Cerebellar nuclear complex (tissue), 1 donor: ENCODE measurements around the gene F5.
"Not testable (repeated sequence)": the region's sequence is repeated elsewhere in the genome, so short reads cannot be mapped to it uniquely, and the experiment has no call there.

Source experiments
- DNase-seq, 2 experiments: peaks; one replicate each; lab custom pipeline; 2025; lab: John Stamatoyannopoulos, UW

F5 gene

DNA sequence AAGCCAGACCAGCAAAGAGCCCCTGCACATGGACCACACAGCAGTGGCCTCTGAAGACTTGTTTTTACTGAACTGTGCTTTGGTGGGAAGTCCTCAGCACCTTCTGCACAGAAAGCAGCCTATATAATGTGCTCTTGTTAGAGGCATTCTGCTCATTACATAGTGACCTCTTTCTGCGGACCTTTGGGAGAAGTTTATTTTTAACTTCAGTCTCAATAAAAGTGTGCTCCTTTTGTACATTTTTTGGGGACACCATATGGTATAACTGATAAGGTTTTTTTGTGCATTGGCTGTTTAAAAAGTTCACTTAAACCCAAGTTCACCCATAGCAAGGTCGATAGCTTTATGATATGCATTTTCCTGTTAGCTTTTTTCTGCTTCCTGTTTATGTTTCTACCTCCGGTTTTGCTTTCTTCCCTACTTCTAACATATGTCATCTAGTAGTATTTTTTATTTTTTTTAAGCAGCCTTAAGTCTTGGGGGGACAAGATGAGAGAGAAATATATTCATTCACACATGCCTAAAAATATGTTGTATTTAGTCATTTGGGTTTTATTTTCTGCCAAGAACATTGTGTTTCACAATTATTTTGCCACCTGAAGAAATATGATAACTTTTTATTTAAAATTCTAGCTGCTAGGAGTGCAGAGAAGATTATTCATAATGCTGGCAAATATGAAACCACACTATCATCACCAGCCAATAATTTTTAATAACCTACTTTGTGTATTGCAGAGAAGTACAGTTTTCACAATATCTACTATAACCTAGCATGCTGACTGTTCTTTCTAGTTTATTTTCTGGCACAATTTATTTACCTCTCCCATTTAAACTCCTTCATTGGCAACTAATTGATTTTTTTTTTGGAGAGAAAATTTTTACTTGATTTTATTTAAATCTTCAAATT, 77.6 kb downstream of the F5 start:
- DNase-seq = no peak

DNA sequence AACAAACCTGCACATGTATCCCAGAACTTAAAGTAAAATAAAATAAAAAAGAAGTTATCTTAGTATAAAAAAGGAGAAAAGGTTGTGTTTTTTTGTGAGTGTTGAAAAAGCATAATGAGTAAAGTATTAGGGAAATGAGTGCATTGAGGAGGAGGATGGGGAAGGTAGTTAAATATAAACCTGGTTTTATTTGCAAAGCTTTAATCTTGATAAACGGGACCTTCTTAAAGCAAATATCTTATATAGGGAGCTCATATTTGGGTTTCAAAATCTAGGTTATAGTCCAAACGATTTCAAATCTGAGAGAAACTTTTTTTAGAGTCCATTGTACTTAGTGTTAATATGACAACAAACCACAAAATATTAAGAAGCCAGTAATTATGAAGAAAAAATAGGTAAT, 78.9 kb downstream of the F5 start:
- no peak for DNase-seq

DNA sequence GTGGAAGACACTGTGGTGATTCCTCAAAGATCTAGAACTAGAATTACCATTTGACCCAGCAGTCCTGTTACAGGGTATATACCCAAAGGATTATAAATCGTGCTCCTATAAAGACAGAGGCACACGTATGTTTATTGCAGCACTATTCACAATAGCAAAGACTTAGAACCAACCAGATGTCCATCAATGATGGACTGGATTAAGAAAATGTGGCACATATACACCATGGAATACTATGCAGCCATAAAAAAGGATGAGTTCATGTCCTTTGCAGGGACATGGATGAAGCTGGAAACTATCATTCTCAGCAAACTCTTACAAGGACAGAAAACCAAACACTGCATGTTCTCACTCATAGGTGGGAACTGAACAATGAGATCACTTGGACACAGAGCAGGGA, 82.7 kb downstream of the F5 start:
- DNase-seq = not testable (repeated sequence)

DNA sequence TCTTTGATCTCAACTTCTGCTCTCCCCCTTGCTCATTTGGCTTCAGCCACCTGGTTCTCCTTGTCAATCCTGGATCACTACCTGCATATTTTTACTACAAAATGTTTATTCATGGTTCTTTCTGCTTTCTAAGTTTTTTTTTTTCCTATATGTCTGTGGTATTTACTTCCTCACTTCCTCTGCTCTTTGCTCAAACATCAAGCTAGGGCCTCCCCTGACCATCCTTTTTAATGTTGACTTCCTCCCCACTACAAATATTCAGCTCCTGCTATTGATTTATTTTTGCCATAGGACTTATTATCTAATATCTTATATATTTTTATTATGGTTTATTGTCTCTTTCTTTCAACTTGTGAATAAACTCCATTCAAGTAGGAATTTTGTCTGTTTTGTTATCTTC, 86.5 kb downstream of the F5 start:
- DNase-seq = no peak

DNA sequence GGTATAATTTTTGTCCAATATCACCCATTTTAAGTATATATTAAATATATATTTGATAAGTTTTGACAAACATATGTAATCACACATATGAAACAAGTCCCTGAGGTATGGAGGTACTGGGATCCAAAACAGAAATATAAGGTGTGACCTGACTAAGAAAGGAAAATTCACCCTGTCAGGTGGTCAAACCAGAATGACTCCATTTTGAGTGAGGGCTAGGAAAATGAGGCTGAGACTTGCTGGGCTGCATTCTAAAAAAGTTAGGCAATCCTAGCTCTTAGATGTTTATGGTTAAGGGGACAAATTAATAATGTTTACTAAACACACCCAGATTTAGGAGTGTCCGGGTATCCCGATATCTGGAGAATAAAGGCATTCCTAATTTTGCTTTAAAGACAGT, 89.0 kb downstream of the F5 start:
- DNase-seq = no peak

DNA sequence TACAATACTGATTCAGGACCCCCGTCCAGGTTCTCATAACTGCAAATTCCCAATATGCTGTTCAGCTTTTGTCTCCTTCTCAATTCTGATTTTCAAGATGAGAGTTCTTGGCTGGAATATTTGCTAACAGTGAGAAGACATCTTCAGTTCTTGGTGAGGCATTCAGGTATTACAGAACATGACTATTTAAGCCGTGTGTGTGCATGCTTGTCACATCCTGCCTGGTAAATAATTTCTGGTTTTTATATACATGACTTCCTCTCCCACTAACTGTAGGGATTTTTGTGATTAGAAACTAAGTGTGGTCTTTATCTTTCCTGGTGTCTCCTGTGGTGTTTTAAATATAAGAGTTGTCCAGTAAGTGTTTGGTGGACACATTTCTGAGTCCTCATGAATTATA, 90.4 kb downstream of the F5 start:
- DNase-seq = no peak

DNA sequence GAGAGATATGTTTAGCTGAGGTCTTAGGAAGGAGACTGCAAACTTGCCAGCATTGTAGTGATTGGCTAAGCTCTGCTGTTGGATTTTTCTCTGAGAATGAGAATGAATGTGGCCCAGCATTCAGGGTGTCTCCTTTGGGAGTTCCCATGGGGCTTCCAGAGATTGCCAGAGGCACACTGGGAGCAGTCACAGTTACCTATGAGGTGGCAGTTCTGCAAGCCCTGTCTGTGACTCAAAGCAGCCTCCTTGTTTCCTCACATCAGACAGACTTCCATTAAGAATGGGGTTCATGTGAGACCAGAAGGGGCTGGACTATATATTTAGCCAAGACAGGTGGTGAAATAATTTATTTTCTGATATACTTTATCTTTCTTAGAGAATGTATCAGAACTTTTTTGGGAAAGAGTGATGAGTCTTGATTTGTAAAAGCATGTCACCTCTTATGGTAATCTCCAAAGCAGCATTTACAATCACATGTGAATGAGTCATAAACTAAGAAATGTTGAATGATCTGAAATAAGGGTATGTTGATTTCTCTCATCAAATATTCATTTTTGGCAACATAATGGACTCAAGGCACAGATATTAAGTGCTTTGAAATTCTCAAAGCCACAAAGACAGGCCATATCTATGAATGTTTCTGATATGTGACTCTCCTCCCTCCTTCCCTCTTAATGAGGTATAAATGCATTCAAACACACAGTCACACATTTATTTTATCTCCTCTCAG, 91.1 kb downstream of the F5 start:
- no peak for DNase-seq

DNA sequence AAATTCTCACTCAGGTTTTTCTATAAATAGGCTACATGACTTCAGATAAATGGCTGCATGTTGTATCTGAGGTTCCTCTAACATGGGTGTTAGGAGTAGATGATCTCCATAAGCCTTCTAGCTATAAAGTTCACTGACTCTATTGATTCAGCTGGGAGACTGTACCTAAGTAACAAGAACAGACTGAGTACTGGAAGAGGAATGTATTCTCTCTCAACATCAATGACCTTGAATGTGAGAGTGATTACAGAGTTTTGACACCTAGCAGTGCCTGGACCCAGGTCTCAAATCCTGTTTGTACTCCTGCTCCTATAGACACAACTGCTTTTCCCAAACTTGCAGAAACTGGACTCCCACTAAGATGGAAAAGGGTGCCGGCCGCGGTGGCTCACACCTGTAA, 91.9 kb downstream of the F5 start:
- DNase-seq = no peak

DNA sequence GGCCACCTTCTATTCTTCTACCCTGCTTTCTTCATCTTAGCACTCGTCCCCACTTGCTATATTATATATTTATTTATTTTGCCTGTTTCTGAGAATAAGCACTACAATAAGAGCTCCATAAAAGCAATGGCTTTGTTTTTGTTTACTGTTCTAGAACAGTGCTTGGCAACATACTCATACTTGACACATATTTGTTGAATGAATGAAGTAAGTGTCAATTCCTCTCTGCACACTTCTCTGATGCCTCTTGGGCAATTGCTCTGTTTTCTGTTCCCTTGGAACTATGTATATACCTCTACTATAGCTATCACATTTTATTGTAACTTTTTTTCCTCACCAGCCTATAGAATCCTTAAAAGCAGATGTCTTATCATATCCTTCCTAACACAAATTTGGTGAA, 93.0 kb downstream of the F5 start:
- no peak for DNase-seq

DNA sequence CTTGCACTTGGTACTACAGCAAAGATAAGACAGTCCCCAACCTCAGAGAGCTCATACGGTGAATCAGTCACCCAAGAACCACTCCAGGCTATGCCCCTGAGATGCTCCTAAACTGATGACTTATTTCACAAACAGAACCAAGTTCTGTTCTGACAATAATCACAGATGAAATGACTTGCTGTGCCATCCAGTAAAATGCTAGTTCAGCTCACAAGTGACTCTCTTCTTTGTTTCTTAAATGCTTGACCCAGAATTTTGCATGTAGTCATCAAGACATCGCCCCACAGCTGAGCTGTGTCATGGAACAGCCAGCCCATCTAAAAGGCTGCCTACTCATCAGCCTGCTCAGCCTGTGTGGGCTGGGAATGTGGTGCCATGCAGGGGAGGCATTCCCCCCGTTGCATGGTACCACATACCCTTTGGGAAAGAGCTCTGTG, 94.4 kb downstream of the F5 start:
- no peak for DNase-seq

DNA sequence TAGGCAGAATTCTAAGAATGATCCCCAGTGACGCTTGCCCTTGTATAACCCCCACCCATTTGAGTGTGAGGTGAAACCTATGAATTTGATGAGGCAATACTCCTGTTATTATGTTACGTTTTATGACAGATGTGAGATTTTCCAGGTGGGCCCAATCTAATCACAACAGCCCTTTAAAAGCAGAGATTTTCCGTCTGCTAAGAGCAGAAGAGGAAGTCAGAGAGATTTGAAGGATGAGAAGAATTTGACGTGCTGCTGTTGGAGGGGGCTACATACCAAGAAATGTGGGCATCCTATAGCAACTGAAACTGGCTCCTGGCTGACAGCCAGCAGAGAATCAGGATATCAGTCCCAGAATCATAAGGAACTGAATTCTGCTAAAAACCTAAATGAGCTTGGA, 98.1 kb downstream of the F5 start:
- DNase-seq = no peak

DNA sequence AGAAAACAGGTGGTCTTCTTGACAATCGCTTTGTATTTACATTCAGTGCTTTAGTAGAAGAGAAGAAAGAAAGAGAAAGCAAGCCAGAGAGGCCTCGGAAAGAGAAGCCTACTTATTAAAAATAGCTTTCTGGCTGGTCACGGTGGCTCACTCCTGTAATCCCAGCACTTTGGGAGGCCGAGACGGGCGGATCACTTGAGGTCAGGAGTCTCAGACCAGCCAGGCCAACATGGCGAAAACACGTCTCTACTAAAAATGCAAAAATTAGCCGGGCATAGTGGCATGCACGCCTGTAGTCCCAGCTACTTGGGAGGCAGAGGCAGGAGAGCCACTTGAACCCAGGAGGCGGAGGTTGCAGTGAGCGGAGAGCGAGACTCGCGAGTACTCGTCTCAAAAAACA, 98.7 kb downstream of the F5 start:
- DNase-seq = no peak

DNA sequence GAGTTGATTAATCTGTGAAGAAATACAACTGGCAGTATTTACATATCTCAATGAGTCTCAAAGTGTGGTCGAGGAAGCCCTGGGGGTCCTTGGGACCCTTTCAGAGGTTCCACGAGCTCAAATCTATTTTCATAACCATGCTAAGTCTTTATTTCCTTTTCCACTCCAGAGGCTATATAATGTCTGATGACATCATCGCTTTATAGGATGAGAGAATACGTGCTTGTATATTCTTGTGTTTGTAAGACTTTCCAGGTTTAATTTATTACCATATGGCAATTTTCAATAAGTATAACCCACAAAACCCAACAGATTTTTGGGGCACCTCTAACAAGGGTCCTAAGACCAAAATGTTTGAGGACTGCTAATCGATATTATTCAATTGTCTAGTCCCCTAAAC, 99.1 kb downstream of the F5 start:
- no peak for DNase-seq

DNA sequence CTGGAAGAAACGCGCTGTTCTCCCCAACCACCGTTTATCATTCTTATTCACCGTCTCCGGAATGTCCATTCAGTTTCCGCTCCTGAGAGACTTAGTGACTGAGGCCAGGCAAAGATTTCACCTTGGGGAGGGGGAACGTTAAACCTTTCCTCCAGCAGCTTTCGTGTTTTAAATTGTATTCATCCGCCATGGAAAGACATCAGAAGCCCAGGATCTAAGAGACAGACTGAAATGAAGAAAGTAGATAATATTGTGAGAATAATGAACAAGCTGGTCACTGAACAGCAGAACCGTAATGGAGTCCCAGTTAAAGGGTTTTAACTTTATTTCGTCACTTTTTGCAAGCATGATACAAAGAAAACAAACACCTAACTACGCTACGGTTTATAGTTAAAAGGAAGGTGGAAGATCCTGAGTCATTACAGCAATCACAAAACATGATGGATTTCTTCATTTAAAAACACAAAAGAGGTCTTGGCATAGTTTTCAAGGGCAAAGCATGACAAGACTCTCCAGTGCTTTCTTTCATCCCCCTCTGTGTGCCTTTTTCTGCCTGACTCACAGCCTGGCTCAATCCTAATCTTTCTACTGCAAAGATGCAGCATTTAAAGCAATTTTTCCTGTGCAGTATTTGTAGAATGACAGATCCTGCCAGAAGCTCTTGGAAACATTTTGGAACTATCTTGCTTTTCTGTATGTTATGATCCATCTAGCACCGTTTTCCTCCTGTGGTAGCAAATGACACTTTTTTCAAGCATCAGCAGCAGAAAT, 99.8 kb downstream of the F5 start:
- DNase-seq = no peak

DNA sequence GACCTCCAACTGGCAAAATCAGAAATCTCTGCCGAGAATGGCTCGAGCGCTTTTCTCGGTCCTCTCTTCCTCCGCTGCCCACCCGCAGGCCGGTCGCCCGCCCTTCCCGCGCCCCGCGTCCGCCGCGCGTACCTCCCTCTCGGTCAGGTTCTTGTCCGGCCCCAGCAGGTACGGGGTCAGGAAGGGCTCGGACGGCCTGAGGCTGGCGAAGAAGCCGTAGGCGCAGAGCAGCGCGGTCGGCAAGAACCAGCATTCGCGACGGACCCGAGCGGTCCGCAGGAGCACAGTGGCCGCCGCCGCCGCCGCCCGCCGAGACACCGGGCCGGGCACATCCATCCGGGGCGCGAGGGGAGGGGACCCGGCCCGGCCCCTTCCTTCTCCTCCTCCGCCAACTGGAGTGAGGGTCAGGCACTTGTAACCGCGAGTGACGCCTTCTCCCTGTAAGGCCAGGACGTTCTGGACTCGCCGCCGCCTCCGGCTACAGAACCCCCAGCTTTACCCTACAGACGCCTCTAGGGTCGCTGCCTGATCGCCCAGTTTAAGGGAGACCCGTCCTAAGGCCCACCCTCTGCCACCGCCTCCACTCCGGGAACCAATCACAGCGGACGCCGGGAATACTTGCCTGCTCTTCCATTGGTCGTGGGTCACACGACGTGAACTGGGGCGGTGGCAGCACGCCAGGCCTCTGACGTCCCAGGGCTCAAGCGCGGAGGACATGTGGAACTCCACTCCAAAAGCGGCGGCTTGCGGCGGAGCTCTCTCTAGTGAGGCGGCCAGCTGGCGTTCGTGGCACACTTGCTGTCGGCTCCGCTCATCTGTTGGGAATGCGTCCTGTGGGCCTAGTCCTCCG, 100.6 kb downstream of the F5 start, which contains the start of gene SLC19A2:
SLC19A2 (minus strand) TSS at position 514 of the 850 bp plus-strand sequence; CDS start at position 336, 178 bp downstream.
- DNase-seq = peak; percentile 95 to 98

DNA sequence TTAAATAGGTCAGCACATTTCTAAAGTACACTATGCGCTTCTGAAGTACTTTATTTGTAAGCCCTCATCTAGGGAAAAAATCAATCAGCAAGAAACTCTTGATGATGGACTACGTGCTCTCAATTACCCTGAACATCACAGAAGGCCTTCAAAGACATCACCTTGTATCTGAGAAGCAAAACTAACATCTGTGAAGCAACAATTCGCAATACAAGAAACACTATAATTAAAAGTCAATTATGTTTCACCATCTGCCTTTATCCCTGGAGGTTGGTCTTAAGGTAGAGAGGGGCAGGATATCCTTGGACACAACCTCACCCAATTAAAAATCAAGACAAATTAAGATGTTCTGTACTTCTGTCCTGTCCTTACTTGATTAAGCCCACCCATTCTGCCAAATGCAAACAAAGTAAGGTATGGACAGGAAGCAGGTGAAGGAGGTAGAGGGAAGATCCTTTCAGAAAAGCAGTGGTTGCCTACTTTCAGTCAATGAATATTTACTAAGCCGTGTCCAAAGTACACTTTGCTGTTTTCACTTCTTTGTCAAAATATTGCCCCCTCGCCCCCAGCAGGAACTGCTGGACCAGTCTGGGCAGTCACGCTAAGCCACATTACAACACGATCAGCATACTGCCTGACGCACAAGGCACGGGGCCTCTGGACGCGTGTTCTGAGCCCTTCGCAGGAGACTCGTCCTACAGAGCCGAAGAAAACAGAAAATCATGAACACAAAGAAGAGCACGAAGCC, 101.4 kb downstream of the F5 start:
- no peak for DNase-seq

DNA sequence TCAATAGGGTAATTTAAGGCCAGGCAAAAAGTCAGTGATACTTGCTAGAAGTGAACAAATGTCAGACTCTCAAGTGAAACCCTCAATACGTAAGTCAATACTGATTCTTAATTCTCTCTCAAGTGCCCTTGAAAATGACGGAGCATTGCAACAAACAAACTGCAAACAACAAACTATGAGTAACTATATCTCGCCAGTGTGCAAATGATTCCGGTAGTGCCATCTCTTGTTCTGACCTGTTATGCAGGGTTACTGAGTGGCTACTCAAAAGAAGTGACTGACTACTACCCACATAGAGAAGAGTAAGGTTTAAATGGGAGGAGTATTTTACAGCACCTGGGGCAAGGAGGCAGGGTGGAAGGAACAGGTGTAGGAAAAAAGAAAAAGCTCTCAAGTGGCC, 102.2 kb downstream of the F5 start:
- no peak for DNase-seq

DNA sequence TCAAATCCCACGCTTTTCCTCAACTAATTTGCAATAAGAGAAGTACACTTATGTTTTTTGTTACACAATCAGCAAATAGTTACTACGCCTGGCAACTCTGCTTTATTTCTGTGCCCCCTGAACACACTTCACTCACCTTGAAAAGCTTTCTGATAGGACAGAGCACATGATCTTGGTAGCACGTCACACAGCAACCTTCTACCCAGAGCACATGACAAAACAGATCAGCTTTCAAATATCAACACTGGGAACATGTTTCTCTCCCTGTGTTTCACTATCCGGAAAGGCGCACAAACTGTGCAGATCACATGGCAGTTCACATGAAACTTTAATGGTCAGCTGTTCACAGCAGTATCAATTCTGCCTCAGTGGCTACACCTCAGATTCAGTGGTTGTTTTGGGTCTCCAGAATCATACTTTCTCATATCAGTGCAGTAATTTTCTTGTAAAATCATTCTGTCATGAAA, 102.7 kb downstream of the F5 start:
- DNase-seq = no peak

DNA sequence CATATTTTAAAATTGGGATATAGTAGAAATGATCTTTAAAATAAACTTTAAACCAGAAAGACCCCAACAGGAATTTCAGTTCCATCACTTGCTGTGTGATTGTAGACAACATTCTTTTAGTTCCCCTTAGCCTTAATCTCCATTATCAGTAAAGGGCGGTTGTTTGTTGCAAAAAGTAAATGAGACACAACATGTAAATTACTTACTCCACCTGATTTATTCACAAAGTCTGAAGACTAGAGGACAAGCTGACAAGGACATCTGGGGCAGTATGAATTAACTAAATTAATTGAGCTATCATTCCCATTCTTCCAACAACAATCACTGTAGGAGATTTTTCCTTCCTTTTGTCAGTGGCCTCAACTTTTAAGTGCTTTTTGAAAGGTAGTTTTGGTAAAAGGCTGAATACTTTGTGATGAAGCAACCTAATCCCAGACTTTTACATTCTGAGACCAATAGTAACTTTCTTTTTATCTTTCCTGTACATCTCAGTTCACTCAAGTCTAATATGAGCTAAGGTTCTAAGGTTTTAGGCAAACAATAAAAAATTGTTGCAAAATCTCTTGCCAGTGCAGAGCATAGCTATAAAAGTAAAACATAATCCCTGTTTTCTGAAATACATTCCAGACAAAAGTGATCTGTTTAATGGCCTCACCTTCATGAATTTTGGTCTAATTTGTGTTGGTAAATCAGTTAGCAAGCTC, 106.8 kb downstream of the F5 start:
- DNase-seq = no peak

DNA sequence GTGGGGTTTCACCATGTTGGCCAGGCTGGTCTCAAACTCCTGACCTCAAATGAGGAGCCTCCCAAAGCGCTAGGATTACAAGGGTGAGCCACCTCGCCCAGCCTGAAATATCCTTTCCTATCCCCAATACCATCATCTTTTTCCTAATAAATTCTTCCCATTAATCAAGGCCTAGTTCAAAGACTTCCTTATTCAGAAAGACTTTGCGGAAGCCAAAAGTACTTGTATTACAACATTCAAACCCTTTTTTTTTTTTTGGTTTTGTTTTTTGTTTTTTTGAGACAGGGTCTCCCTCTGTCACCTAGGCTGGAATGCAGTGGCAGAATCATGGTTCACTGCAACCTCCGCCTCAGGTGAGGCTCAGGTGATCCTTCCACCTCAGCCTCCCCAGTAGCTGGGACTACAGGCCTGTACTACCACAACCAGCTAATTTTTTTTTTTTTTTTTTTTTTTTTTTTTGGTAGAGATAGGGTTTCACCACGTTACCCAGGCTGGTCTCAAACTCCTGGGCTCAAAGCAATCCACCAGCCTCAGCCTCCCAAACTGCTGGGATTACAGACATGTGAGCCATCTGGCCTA, 108.1 kb downstream of the F5 start:
- no peak for DNase-seq
